HG02623 (cell line): Measurements from ENCODE around the gene ASTN1.

Experiments used
- ATAC-seq: cut with Tn5 transposase; IDR thresholded peaks from one replicate; pipeline ENCODE4 v1.9.1; 2021; ENCODE audit warnings: moderate library complexity; ENCODE audit not compliant: unreplicated experiment

The ASTN1 gene

DNA sequence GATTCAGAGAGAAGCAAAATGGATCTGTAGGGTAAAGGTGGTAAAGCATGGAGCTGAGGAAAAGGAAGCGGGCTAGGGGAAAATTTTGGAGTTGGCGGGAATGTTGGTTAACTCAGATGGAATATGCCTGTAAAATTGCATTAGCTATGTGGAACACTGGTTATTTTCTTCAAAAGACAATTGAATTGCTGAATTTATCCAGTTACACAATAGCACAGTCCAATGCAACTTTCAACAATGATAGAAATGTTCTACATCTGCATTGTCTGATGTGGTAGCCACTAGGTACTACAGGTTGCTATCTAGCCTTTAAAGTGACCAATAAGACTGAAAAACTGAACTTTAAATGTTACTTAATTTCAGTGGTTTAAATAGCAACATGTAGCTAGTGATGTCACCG is 315.2 kb downstream of the ASTN1 start:
- ATAC-seq, result no peak

DNA sequence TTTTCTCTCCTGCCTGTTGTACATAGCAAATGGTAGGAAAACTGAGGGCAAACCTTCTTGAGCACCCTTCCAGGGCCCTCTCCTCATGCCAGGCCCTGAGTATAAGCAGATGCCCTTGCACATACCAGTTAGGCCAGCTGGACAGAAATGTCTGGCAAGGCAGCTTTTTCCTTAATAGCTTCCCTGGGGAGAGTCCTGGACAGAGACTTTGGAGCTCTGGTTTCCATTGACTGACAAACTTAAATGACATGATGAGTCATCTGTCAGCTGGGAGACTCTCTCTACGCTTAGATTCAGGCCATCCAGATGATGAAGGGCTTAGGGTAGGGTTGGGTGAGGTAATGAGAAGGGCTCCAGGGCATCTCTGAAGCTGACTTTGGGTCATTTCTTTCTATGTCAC is 317.5 kb downstream of the ASTN1 start:
- no peak for ATAC-seq

- ATAC-seq, result no peak
Measured at GRCh38 chr1:176843352-176844297, 320.9 kb downstream of the ASTN1 start.

DNA sequence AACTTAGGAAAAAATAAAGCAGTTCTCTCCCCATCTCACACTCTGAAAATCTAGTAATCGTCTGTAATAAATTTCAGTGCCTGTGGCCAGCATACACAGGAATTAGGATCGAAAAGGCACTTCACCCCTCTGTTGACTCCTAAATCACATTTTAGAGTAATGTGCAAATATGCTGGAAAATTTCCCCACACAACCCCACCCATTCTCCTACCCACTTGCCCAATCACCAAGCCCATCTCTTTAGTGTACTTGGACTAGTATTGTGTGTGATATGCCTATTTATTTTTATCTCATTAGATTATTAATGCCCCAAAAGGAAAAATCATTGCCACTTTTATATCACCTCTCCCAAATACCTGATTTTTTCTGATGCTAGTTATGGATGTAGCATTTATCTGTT is 323.3 kb downstream of the ASTN1 start:
- no peak for ATAC-seq

GRCh38 chr1:176839216-176839615 is 325.3 kb downstream of the ASTN1 start:
- ATAC-seq, result no peak

- ATAC-seq, result no peak
Measured at GRCh38 chr1:176838276-176838995, 326.1 kb downstream of the ASTN1 start.

DNA sequence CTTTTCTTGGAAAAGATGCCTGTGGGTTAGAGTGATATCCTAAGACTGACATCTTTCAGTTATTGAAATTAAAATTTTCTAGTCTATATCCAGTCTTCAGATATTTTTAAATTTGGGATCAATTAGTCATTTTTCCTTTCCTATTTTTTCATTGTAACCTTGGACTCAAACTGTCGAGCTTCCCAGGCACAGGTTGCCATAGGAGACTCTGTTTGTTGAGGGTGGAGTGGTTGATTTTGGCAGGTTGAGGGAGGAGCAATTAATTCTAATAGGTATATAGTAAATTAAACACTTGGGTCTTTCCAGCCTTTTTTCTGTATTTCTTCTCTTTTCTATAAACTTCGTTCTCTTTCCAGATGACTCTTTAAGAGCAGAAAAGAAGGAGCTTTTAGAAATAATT is 326.8 kb downstream of the ASTN1 start:
- ATAC-seq, result no peak

DNA sequence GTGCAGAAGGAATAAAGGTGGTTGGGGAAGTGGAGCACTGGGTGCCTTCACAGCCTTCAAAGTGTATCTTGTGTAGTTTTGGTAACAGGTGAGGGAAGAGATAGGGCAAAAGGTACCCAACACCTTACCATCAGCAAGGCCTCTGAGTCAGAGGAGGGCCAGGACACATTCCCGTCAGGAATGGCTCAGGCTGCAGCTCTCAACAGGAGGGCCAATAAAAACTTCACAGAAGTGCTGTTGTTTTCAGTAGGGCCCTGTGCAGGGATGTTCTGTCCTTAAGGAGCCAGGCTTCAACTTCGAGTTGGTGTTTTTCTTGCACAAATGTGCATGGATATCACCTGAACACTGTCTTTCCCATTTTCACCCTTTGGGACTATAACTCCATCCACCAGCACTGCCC is 333.4 kb downstream of the ASTN1 start:
- no peak for ATAC-seq

- no peak for ATAC-seq
Measured at GRCh38 chr1:176829261-176829660, 335.3 kb downstream of the ASTN1 start.

GRCh38 chr1:176826265-176826664 is 338.2 kb downstream of the ASTN1 start:
- ATAC-seq, result no peak

GRCh38 chr1:176820391-176821031 is 344.0 kb downstream of the ASTN1 start:
- ATAC-seq, result no peak

- no peak for ATAC-seq
Measured at GRCh38 chr1:176816232-176816631, 348.3 kb downstream of the ASTN1 start.

GRCh38 chr1:176815621-176816020 is 348.9 kb downstream of the ASTN1 start:
- ATAC-seq, result no peak

DNA sequence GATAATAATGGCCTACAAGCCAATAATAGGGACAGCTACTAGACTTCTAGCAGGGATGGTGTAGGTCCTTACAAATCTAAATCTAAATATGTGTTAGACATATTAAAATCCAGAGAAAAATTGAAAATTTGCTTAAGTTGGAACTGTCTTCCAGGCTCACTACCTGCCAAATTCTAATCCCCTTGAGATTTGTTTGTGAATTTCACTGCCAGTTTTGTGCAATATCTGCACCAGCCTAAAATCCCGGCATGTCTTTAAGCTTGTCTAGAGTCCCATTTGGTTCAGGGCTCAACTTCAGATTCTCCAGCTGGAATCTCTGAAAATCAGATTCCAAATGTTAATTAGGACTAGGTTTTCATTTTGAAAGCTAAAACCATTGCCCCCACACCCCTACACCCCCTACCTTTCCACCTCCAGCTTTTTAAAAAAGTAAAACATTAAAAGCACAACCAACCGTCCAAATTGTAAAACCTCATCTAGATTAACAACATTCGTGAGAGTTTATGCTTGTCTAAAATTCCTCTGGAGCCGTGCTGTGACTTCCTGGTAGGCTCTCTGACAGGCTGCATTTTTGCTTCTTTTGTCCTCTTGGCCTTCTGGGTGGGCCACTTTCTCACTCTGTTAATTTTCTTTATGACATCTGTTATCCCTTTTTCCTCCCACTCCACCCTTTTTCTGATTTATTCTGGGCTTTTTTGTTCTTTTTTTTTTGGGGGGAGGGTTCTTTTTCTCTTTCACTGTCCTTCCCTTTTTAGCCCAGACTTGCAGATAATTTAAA is 352.8 kb downstream of the ASTN1 start:
- ATAC-seq, result no peak

GRCh38 chr1:176809292-176809691 is 355.2 kb downstream of the ASTN1 start:
- ATAC-seq, result no peak
